GM12878 (cell line): ENCODE results near the gene SLC25A11.

ENCODE experiments used
- BRCA1 ChIP-seq: IDR thresholded peaks from 2 replicates; pipeline ENCODE4 v1.6.1; 2011; ENCODE audit warnings: low read depth, low read length, improper control_type of control experiment
- POLR2A ChIP-seq: IDR thresholded peaks from 2 replicates; pipeline ENCODE4 v1.6.1; 2011; ENCODE audit warnings: low read depth, mild to moderate bottlenecking, low read length
- SREBF2 ChIP-seq: IDR thresholded peaks from 2 replicates; pipeline ENCODE4 v1.6.1; 2012; ENCODE audit warnings: mild to moderate bottlenecking, low read length
- ZNF24 ChIP-seq: fragments of 450-650 bp; IDR thresholded peaks from 2 replicates; pipeline ENCODE4 v1.6.1; 2017; ENCODE audit warnings: antibody characterized with exemption, mild to moderate bottlenecking
- ZNF274 ChIP-seq: IDR thresholded peaks from one replicate; pipeline ENCODE4 v1.8.0; 2011; ENCODE audit not compliant: insufficient read length, insufficient read depth

DNA sequence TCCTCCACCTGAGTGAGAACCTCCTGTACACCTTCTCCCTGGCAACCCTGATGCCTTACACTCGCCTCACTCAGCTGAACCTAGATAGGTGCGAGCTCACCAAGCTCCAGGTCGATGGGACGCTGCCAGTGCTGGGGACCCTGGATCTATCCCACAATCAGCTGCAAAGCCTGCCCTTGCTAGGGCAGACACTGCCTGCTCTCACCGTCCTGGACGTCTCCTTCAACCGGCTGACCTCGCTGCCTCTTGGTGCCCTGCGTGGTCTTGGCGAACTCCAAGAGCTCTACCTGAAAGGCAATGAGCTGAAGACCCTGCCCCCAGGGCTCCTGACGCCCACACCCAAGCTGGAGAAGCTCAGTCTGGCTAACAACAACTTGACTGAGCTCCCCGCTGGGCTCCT is 7.1 kb downstream of the SLC25A11 start:
- TF ChIP-seq POLR2A (0 out of 2 replicates have a peak, but pooled peaks have one; percentile 33), ZNF274 (no peak), ZNF24 (no peak), SREBF2 (no peak), BRCA1 (no peak)
